HG02763 (cell line): ENCODE measurements around the gene ADK.
"Not testable (repeated sequence)": the region's sequence is repeated elsewhere in the genome, so short reads cannot be mapped to it uniquely, and the experiment has no call there.

Experiments used
- ATAC-seq: cut with Tn5 transposase; IDR thresholded peaks from one replicate; pipeline ENCODE4 v1.9.1; 2021; ENCODE audit warnings: mild to moderate bottlenecking, moderate library complexity; ENCODE audit not compliant: unreplicated experiment

The ADK gene

GRCh38 chr10:74525885-74526284, 374.9 kb downstream of the ADK start:
- no peak for ATAC-seq

- ATAC-seq: not testable (repeated sequence)
Observed at GRCh38 chr10:74527611-74528010, 376.6 kb downstream of the ADK start.

GRCh38 chr10:74529205-74529604, 378.2 kb downstream of the ADK start:
- ATAC-seq: no peak

- ATAC-seq: no peak
Observed at GRCh38 chr10:74530981-74531380, 380.0 kb downstream of the ADK start.

GRCh38 chr10:74539317-74539716, 388.3 kb downstream of the ADK start:
- ATAC-seq: no peak

- no peak for ATAC-seq
Observed at GRCh38 chr10:74541375-74541774, 390.4 kb downstream of the ADK start.

- no peak for ATAC-seq
Observed at GRCh38 chr10:74542077-74542476, 391.1 kb downstream of the ADK start.

- no peak for ATAC-seq
Observed at GRCh38 chr10:74543276-74543675, 392.3 kb downstream of the ADK start.

GRCh38 chr10:74544106-74544505, 393.1 kb downstream of the ADK start:
- no peak for ATAC-seq

GRCh38 chr10:74548676-74549075, 397.7 kb downstream of the ADK start:
- ATAC-seq: no peak

- no peak for ATAC-seq
Observed at GRCh38 chr10:74556072-74556705, 405.2 kb downstream of the ADK start.

GRCh38 chr10:74557098-74557497, 406.1 kb downstream of the ADK start:
- ATAC-seq: no peak

- no peak for ATAC-seq
Observed at GRCh38 chr10:74558403-74558802, 407.4 kb downstream of the ADK start.

GRCh38 chr10:74558897-74559296, 407.9 kb downstream of the ADK start:
- ATAC-seq: no peak

- ATAC-seq: not testable (repeated sequence)
Observed at GRCh38 chr10:74568896-74569295, 417.9 kb downstream of the ADK start.

- ATAC-seq: not testable (repeated sequence)
Observed at GRCh38 chr10:74573497-74573896, 422.5 kb downstream of the ADK start.

- no peak for ATAC-seq
Observed at GRCh38 chr10:74575191-74575720, 424.2 kb downstream of the ADK start.

- no peak for ATAC-seq
Observed at GRCh38 chr10:74575912-74576311, 424.9 kb downstream of the ADK start.

- no peak for ATAC-seq
Observed at GRCh38 chr10:74576586-74576985, 425.6 kb downstream of the ADK start.

GRCh38 chr10:74580438-74580837, 429.4 kb downstream of the ADK start:
- not testable (repeated sequence) for ATAC-seq

- no peak for ATAC-seq
Observed at GRCh38 chr10:74582566-74582965, 431.5 kb downstream of the ADK start.

- peak; percentile 69 for ATAC-seq
Observed at GRCh38 chr10:74585231-74586087, 434.4 kb downstream of the ADK start.
